NCI-H1105 treated with DMSO at 0.1 percent for 48 hours (cell line): ENCODE results near the gene CCT8L2.
"Not testable (repeated sequence)": the region's sequence is repeated elsewhere in the genome, so short reads cannot be mapped to it uniquely, and the experiment has no call there.

Source experiments
- DNase-seq: peaks from one replicate; lab custom pipeline; 2025; lab: John Stamatoyannopoulos, UW

The CCT8L2 gene, protein sequence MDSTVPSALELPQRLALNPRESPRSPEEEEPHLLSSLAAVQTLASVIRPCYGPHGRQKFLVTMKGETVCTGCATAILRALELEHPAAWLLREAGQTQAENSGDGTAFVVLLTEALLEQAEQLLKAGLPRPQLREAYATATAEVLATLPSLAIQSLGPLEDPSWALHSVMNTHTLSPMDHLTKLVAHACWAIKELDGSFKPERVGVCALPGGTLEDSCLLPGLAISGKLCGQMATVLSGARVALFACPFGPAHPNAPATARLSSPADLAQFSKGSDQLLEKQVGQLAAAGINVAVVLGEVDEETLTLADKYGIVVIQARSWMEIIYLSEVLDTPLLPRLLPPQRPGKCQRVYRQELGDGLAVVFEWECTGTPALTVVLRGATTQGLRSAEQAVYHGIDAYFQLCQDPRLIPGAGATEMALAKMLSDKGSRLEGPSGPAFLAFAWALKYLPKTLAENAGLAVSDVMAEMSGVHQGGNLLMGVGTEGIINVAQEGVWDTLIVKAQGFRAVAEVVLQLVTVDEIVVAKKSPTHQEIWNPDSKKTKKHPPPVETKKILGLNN

DNA sequence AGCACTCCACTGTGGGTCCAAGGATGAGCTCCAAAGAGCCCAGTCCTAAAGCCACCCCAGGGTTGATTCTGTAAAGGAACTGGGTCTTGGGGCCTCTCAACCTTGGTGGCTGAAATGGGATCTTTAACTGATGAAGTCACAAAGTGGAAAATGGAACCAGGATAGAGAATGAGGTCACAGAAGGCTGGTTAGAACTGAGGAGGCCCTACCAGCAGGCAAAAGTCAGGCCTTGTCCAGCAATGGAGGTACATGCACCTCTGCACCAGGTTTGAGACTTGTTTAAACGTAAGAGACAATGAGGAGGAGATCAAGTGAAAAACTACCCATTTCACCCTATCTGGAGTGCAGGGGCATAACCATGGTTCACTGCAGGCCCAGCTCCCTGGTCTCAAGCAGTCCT lies at the start of gene CCT8L2:
TSS of gene CCT8L2 (minus strand) at position 101 of the 400 bp plus-strand sequence. CDS start 260 bp downstream, outside the sequence.
- not testable (repeated sequence) for DNase-seq

DNA sequence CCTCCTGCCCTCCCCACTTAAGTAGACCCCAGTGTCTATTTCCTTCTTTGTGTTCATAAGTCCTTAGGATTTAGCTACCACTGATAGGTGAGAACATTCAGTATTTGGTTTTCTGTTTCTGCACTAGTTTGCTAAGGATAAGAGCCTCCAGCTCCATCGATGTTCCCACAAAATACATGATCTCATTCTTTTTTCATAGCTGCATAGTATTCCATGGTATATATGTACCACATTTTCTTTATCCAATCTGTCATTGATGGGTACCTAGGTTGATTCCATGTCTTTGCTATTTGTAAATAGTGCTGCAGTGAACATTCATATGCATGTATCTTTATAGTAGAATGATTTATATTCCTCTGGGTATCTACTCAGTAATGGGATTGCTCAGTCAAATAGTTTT lies 42.8 kb upstream of the CCT8L2 start:
- DNase-seq = not testable (repeated sequence)

DNA sequence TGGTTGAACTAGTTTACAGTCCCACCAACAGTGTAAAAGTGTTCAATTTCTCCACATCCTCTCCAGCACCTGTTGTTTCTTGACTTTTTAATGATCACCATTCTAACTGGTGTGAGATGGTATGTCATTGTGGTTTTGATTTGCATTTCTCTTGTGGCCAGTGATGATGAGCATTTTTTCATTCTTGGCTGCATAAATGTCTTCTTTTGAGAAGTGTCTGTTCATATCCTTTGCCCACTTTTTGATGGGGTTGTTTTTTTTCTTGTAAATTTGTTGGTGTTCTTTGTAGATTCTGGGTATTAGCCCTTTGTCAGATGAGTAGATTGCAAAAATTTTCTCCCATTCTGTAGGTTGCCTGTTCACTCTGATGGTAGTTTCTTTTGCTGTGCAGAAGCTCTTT lies 41.5 kb upstream of the CCT8L2 start:
- DNase-seq = not testable (repeated sequence)

DNA sequence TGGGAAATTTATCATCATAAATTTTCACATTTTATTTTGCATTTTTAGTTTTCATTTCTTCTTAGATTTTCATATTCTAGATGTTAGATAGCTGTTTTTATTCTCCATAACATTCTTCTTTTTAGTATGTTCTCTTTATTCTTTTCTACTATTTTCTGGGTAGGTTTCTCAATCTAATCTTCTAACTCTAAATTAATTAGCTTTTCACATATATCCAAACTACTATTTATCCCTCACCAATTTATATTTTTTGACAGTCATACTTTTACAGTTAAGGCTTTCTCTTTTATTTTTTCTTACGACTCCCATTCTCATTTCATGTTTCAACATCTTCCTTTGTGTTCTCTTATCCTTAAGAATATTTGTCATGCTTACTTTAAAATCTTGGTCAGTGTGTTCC lies 35.9 kb upstream of the CCT8L2 start:
- not testable (repeated sequence) for DNase-seq

DNA sequence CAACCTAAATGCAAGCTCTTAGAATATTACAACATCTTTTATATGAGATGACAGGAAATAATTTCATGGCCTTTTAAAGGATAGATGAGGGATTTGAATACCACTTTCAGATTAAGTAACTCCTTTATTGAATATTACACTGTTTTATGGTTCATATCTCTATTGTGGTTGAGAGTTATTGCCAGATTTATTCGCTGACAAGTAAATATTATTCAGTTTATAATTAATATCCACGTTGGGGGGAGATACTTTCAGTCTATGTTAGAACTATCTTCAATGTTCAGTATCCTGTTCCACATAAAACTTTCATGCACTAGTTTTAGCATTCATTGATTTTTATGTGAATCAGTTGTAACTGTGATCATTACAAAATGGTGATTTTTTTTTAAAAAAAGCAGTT lies 32.4 kb upstream of the CCT8L2 start:
- not testable (repeated sequence) for DNase-seq

DNA sequence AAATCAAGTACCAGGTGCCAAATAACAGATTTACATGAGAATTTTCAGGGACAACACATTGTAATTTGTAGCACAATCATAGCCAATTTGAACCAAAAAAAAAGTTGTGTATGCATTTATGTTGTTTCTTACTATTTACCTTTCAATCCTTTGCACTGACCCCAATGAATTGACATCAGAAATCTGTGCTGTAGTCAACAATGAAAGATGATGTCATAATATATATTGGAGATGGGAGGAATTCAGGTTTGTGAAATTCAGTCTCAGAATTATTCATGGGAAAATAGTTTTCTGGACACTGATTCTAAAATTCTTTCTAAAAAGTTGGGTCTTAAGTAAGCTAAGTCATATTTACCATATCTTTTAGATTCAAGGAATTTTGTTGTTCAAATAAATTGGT lies 31.0 kb upstream of the CCT8L2 start:
- not testable (repeated sequence) for DNase-seq

DNA sequence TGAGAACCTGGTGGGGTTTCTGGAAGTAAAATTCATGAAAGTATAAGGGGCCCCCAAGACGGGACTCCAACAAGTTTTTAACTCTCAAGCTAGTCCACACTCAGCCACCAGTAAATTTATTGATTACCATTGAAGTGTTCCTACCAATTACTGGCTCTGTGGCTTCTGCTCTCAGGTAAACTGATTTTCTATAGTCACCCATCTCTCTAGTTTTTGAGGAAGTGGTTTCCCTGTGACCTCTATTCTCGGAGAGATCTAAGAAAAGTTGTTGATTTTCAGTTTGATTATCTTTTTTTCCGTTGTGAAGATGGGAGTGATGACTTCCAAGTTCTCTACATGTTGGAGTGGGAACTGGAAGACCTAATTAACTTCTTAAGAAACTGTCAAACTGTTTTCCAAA lies 24.9 kb upstream of the CCT8L2 start:
- not testable (repeated sequence) for DNase-seq

DNA sequence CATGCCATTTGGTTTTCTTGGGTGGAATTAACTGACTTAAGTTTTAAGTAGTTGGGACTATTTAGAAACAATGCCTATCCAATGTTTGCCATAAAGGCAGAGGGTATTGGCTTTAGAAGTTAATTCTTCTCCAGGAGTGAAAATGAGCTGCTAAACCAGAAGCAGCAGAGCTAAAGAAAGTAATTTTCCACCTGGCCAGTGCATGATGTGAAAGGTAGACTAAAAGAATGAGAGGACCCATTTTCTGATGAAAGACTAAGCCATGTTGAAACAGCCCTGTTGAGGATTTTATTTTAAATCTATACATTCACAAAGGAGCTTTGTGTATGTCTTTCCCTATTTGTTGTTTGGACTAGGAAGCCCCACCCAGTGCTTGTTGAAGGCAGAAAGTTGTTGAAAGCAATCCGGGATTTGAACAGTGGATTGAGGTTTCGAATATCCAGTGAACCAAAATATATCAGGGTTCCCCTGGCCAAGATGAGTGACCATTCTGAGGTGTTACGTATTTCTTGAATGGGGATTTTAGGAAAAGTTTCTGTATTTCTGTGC lies 23.9 kb upstream of the CCT8L2 start:
- DNase-seq = not testable (repeated sequence)

DNA sequence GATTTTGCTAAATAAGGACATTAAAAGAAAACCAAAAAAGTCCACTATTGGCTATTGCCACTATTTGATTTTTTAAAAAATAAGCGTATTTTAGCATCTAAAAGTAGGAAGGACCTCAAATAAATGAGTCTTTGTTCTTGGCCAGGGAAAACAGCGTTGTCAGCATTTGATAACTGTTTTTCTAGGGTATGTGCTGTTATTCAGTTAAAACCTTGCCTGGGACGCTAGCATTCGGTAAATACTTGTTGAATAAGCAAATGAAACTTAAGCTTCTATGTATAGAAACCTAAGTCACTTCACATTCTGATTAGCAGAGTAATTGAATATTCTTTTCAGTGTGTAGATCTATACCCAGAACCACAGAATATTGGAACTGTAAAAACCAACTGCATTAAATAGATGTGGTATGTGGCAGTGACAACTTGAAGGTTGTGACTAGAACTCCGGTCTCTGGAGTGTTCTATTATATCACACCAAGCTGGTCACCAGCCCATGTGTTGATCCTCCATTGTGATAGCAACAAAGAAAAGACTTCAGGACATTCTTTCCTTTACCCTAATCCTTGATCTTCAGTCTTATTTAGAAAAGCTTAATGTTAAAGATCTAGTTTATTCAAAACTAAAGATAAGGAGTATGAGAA lies 23.1 kb upstream of the CCT8L2 start:
- DNase-seq = not testable (repeated sequence)

DNA sequence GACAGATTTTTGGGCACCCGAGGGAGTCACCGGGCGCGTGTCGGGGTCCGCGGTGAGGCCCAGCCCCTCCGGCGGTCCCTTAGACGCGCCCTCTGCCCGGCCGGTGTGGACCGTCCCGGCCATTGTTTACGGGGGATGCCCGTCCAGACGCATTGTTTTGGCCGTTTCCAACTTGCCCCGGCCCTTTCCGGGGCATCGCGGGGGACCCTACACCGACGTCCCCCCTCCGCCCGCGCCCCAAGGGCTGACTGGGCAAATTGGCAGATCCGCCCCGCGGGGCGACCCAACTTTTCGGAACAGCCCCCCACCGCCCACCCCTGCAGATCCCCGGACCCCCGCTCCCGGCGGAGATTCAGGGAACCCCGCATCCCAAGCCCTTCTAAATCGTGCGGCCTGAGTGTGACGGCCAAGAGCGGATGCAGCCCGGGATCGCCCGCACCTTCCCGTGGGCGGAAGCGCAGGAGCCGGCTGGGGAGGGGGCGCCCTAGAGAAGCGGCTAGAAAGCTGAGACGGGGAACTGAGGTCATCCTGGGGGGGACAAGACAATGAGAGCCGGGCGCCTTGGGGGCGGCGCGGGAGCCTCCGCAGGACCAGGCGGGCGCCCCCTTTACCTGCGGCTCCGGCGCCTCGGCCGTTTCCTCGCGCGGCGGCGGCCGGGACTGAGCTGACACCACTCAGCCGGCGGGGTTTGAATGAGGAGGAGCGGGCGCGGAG lies 17.1 kb upstream of the CCT8L2 start:
- no peak for DNase-seq

DNA sequence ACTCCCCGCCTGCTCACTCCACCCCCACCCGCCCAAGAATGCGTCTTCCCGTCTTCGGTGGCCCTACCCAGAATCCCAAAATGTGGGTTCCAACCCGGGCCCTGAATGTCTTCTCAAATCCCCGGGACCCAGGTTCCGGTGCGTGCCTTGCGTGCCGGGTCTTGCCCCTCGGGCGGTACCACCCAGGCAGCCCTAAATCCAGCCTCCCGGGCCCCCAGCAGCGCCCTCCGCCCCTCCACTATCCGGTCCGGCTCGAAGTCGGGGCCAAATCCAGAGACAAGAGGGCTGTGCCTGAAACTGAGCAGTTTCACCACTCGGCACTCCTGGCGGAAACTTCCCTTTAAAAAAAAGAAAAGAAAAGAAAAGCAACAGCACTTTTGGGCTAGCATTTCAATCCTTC lies 16.3 kb upstream of the CCT8L2 start:
- DNase-seq = no peak

DNA sequence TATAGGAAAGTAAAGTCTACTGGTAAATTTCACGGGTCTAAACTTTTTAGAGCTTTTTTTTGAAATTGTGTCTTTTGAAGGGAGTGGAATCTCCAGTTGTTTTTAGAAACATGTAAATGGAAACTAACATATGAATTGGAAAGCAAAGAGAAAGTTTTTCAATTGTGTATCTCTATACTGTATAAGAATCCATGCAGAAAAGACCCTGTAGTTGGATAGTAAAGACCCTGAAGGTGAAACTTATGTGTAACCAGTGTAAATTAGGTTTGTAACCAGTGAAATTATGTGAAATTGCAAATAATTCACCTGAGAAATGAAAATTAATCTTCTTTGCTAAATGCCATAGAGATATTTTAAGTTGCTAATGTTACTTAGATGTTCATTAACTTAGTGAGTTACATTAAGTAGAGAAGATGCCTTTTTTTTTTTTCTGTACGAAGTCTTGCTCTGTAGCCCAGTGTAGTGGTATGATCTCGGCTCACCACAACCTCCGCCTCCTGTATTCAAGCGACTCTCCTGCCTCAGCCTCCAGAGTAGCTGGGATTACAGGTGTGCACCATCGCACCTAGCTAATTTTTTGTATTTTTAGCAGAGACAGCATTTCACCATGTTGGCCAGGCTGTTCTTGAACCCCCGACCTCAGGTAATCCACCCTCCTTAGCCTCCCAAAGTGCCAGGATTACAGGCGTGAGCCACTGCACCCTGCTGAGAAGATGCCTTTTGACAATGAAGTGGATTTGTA lies 11.8 kb upstream of the CCT8L2 start:
- not testable (repeated sequence) for DNase-seq

DNA sequence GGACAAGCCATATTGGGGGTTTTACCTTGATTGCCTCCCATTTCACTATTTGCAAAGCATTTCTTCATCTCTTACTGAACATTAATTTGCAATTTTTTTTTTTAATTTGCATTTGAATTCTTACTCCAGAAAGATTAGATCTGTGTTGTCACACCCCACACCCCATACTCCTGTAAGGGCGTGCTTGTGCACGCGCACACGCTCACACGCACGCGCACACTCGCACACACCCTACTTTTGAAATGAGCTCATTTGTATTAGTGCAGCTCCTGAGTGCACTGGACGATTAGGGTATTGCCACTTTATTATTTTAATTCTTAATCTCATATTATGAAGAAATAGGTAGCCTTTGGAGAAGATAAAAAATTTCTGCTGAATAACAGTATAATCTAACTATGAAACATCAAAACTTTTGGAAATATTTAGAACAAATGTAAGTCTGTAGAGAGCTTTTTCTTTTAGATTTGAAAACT lies 11.2 kb upstream of the CCT8L2 start:
- DNase-seq = not testable (repeated sequence)

DNA sequence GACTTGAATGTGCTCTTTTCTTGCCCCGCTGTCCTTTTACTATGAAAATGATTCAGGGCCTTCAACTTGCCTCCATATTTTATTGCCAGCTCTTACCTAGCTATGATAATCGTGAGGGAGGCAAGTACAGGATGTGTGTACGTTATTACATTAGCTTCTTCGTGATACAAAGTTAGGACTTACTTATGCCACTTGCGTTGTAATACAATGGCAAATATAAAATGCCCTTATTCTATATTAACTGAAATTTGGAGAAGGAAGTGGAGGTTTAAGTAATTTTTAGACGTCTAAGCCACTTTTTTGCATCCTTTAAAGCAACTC lies 10.8 kb upstream of the CCT8L2 start:
- no peak for DNase-seq

DNA sequence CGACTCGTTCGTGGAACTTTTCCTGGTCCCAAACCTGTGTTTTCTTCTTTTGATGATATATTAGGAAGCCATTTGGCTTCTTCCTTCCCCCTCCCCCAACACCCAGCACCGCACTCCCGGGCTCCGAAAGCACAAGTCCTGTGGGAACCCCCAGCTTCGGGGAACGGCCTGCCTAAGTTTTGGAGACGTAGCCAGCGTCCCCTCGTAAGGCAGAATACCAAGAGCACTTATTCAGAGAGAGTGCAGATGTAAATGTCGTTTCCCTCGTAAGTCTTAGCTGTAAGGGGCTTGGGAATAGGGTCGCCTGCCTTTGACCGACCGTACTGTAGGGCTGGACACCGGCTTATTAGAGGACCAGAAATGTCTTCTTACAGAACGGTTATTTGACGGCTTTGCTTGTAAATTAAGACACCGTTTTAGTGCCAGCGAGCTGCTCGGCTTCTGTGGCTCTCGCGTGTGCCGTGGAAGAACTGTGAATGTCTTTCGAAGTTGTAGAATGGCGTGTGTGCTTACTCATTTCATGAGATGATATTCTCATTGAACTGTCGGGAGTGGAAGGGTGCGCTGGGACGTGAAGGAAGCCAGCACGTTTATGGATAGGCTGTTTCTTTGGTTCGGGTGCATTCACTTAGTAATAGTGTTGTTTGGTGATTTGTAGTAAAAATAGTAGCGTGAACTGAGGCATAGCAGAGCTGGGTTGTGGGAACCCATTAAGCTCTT lies 10.3 kb upstream of the CCT8L2 start:
- not testable (repeated sequence) for DNase-seq

DNA sequence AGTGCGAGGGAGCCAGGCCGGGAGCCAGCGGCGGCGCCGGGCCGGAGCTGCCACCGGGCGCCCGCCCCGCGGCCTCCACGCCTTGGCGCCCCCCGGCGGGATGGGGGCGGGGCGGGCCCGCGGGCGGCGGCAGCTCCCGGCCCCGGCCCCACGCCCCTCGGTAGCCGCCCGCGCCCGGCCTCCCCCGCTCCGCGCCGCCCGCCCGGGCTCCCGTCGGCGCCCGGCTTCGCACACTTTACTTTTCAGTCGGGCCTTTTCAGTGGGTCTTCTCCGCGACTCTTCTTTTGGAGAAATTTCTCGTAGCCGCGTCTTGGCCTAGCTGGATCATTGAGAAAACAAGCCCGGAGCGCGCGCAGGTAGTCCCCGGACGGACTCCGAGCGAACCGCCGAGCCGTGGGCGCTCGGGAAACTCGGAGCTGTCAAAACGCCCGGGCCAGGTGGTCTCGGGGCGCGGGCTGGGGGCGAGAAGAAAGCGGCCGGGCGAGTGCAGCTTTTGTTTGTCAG lies 9.7 kb upstream of the CCT8L2 start:
- DNase-seq = not testable (repeated sequence)

DNA sequence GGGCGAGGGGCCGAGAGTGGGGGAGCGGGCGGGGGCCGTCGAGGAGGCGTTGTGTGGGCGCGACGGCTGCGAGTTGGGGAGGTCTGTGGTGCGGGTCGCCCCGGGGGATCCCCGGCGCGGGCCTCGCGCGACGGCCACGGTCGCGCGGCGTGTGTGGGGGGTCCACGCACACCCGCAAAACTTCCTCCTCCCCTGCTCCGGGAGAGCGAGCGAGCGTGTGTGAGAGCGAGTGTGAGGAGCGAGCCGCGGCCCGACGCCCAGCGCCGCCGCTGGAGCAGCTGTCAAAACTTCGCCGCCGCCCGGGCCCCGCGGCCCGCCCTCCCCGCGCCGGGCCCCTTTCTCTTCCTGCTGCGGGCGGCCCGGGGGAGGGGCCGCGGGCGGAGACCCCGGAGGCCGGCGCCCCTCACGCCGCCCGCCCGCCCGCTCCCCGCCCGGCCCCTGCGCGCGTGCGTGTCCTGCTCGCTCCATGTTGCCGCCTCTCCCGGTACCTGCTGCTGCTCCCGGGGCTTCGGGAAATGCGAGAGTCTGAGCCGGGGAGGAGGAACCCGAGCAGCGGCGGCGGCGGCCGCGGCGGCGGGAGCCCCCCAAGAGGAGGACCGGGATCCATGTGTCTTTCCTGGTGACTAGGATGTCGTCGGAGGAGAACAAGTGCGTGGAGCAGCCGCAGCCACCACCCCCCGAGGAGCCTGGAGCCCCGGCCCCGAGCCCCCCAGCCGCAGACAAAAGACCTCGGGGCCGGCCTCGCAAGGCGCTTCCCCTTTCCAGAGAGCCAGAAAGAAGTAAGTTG lies 9.0 kb upstream of the CCT8L2 start:
- DNase-seq = no peak

DNA sequence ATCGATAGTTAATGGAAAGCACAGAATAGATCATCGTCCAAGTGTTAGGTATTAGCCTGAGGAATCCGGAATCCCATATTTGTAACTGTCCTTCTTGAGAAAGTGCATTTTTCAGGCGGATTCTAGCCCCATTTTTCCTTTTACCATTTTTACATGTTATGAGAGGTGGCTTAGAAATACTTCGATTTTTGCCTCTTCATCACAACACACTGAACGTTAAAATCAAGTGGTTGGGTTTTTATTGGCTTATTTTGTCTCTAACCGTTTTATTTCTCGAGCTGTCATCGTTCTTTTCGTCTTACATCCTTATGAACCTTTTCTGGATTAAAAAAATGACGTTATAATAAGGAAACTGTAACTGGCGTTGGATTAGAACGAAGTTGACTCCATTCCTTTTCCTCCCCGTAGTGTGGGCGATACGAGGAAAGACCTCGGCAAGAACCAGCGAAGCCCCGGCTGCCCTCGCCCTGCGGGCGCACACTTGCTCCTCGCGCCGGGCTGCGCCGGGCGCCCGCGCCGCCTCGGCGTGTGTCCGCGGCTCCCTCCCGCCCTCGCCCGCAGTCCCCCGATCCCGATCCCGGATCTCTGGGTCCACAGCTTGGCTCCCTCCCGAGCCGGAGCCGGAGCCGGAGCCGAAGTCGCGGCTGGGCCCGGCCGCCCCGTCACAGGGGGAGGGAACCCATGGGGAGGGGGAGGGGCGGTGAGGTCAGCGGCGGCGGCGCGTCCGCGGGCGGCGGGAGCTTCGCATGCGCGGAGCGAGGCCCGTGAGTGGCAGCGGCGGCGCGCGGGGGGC lies 8.2 kb upstream of the CCT8L2 start:
- DNase-seq = not testable (repeated sequence)

DNA sequence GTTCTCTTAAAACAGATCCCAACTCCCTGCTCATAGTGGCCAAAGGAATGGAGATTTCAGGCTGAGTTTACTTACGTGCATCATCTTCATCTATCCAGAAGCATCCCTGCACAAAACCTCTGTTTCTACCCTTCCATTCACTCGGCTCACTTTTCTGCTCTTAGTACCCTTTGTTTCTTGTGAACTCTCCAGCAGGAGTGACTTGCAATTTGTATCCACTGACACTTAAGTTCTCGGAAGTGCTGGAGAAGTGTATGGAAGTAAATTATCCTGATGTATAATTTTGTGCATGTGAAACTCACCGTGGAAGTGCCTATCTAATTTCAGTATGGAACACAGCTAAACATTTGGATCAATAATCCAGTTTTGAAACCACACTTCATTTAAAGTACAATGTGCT lies 7.0 kb upstream of the CCT8L2 start:
- DNase-seq = not testable (repeated sequence)
